ENCODE results near the gene ANKRD53. TPM values are rescaled to one million over a fixed set of nuclear protein-coding genes. Genes with fewer than 3 reads are reported as not detected.

The ANKRD53 gene
- total and polyA plus RNA-seq, 12 donors: 0.14 to 1.3 (median 0.77) TPM; not detected in 1

- Histone ChIP-seq H3K27me3 (peaks cover 0 to 27% (median 10%) of the 10 kb centered on the region in 7 donors), H3K9me3 (no peaks in the 10 kb centered on the region)
These were observed 41.2 kb upstream of the ANKRD53 start for GRCh38 chr2:70936979-70937811.

GRCh38 chr2:70937866-70938585, 40.4 kb upstream of the ANKRD53 start:
- no peak for TF ChIP-seq CTCF (IDR thresholded peaks at IDR 0.05)
- Histone ChIP-seq H3K27me3 (peaks cover 0 to 27% (median 10%) of the 10 kb centered on the region in 7 donors), H3K4me1 (no peaks in the 10 kb centered on the region), H3K36me3 (no peaks in the 10 kb centered on the region), H3K9me3 (no peaks in the 10 kb centered on the region), H3K4me3 (no peak overlapping the region), H3K27ac (no peak overlapping the region)
- ATAC-seq: no peak
- WGBS, 2 donors: 74 to 77% methylated on average over 10 of the region's 10 CpGs
- intact Hi-C loops (cut with DNase I): loop anchor here in 1 of 10 donors (5.0 kb wide), 1 partner anchor 76 kb away; no protein-coding TSS in a partner anchor
- no peak for DNase-seq

More at GRCh38 chr2:70936979-70937811, 41.2 kb upstream of the ANKRD53 start:
- Histone ChIP-seq H3K4me3 (no peak overlapping the region), H3K36me3 (no peaks in the 10 kb centered on the region), H3K4me1 (no peaks in the 10 kb centered on the region), H3K27ac (no peak overlapping the region)
- no peak for TF ChIP-seq CTCF (IDR thresholded peaks at IDR 0.05)
- intact Hi-C loops (cut with DNase I): loop anchor here in 1 of 10 donors (5.0 kb wide), 1 partner anchor 75 kb away; no protein-coding TSS in a partner anchor
- ATAC-seq (no peak), DNase-seq (no peak)
- WGBS, 2 donors: 70 to 72% methylated on average over 9 to 10 of the region's 10 CpGs

GRCh38 chr2:70938586-70938950, 39.9 kb upstream of the ANKRD53 start:
- TF ChIP-seq CTCF (IDR thresholded peaks at IDR 0.05): no peak
- Histone ChIP-seq H3K9me3 (no peaks in the 10 kb centered on the region), H3K27me3 (peaks cover 0 to 31% (median 10%) of the 10 kb centered on the region in 7 donors), H3K27ac (no peak overlapping the region), H3K4me1 (no peaks in the 10 kb centered on the region), H3K36me3 (no peaks in the 10 kb centered on the region), H3K4me3 (no peak overlapping the region)
- intact Hi-C loops (cut with DNase I): loop anchor here in 1 of 10 donors (5.0 kb wide), 1 partner anchor 76 kb away; no protein-coding TSS in a partner anchor
- ATAC-seq (no peak), DNase-seq (no peak)
- 55 to 61% methylated on average over 3 of the region's 3 CpGs for WGBS, 2 donors
